ENCODE measurements around the gene MYO9A.
A peak's percentile ranks its signal among the peaks of the same experiment; 100 is the strongest.

Gene MYO9A

GRCh38 chr15:71804695-71805470 lies 313.1 kb downstream of the MYO9A start:
- no peak for DNase-seq

- DNase-seq, result no peak
These were observed 313.7 kb downstream of the MYO9A start for GRCh38 chr15:71804226-71804625.

- no peak for DNase-seq
These were observed 315.2 kb downstream of the MYO9A start for GRCh38 chr15:71802770-71803169.

GRCh38 chr15:71801935-71802655 lies 315.9 kb downstream of the MYO9A start:
- DNase-seq, result no peak

GRCh38 chr15:71800835-71801745 lies 316.9 kb downstream of the MYO9A start:
- DNase-seq, result peak; percentile 65

- no peak for DNase-seq
These were observed 317.8 kb downstream of the MYO9A start for GRCh38 chr15:71800190-71800589.

- DNase-seq, result no peak
These were observed 319.3 kb downstream of the MYO9A start for GRCh38 chr15:71798641-71799040.

- no peak for DNase-seq
These were observed 325.4 kb downstream of the MYO9A start for GRCh38 chr15:71792521-71792920.

GRCh38 chr15:71791975-71792374 lies 326.0 kb downstream of the MYO9A start:
- DNase-seq, result no peak

- no peak for DNase-seq
These were observed 327.9 kb downstream of the MYO9A start for GRCh38 chr15:71790081-71790480.

- DNase-seq, result no peak
These were observed 328.3 kb downstream of the MYO9A start for GRCh38 chr15:71789616-71790015.

GRCh38 chr15:71788646-71789579 lies 329.0 kb downstream of the MYO9A start:
- no peak for DNase-seq

GRCh38 chr15:71786673-71787072 lies 331.3 kb downstream of the MYO9A start:
- no peak for DNase-seq

GRCh38 chr15:71785996-71786395 lies 332.0 kb downstream of the MYO9A start:
- DNase-seq, result no peak

GRCh38 chr15:71784719-71785118 lies 333.2 kb downstream of the MYO9A start:
- no peak for DNase-seq

- DNase-seq, result no peak
These were observed 335.4 kb downstream of the MYO9A start for GRCh38 chr15:71782422-71783165.

- DNase-seq, result no peak
These were observed 336.0 kb downstream of the MYO9A start for GRCh38 chr15:71781965-71782265.

GRCh38 chr15:71781179-71781964 lies 336.6 kb downstream of the MYO9A start:
- no peak for DNase-seq

- DNase-seq, result peak; percentile 26
These were observed 337.6 kb downstream of the MYO9A start for GRCh38 chr15:71780115-71780976.
